ENCODE measurements around the gene C10orf90.

GRCh38 chr10:126519992-126520391 is 150.5 kb downstream of the C10orf90 start:
- TF ChIP-seq CTCF (IDR thresholded peaks at IDR 0.05) = no peak
- no peak for TF ChIP-seq EP300 (IDR thresholded peaks at IDR 0.05)

All from ovary (tissue), 3 donors.